HG03457 (cell line): ENCODE data around the gene SP6.

Experiments
- ATAC-seq: cut with Tn5 transposase; IDR thresholded peaks from one replicate; pipeline ENCODE4 v1.9.1; 2021; ENCODE audit warnings: moderate number of reproducible peaks; ENCODE audit not compliant: unreplicated experiment

Gene SP6

DNA sequence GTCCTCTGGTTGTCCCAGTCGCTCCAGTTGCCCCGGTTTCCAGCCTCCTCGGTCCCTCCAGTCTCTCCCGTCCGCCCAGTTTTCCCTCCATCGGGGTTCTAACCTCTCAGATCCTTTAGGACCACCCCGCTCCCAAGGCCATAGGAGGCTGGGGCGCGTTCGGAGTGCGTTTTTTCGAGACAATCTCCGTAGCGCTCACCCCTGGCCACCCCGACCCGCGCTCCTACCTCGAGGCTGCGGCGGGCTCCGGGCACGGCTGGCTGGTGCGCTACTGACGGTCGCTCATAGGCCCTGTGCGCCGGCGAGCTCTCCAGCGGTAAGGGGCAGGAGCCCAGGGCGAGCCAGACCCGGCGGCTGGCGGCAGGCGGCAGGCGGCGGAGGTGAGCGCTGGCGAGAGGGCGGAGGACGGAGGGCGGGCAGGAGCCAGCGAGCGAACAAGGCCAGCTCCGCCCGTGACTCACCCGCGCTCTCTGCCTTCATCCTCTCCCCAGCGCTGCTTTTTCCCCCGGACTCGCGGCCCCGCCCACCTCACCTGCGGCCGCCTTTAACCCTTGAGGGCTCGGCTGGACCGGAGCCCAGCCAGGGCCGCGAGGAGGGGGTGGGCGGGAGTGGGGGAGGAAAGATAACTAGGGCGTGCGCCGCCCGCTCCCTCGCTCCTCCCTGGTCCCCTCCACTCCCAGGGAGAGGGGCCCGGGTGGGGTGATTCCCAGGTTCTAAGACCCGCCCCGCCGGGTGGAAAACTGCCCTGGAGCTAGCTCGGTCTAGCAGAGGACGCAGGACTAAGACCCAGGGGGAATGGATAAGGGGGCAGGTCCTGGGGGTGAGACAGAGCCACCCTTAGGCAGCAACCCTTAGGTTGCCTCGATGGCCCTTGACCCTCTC lies at the start of gene SP6:
Gene SP6 (minus strand): TSS at position 472 of the 882 bp plus-strand sequence. CDS start 2,734 bp downstream, outside the sequence.
- ATAC-seq: no peak

DNA sequence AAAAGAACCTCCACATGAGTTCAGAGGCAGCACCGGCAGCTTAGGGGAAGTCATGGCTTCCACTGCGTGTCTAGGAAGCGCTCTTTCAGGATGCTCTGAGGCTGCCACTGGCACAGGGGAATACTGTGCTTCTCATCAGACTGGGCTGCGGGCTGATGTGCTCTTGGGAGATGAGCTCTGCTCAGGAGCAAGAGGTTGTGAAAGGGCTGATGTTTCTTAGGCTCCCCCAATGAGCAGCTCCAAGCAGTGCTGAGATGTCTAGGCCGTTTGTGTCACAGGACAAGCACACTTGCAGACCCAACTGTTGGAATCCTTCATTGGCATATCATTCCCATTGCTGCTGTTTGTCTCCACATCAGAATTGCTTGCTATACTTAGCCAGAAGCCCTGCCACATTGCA lies 48.7 kb upstream of the SP6 start:
- ATAC-seq: no peak

DNA sequence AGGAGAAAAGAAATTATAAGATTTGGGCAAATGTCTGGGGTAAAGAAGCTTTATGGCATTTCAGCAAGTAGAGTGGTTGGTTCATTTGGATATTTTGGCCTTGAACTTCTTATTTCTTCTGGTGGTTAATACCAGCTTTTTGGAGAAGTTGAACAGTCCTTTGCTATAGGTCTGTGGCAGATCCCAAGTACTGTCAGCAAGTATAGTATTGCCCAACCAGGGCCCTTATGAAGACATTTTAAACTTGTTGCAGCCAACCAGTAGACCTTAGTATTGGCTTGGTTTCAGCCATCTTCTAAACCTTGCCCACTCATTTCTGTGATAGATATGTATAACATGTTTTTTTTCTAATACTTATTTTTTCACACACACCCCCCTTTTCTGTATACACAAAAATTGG lies 47.3 kb upstream of the SP6 start:
- ATAC-seq: no peak

DNA sequence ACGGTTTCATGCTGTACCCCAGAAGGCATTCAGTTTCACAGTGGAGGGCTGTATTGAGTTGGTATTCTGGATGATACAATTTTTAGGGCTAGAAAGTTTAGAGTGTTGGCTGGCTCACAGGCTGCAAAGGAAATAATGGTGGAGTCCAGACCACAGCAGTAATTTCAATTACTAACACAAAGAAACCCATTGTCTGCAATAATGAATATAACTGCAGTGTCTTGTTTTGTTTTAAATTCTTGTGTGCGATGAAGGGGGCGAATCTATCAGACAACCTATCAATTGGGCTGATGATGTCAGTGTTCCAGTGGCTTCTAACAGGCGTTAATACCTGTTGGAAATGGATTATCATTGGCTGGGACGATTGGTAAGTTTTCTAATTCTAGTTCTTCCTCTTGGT lies 46.6 kb upstream of the SP6 start:
- no peak for ATAC-seq

DNA sequence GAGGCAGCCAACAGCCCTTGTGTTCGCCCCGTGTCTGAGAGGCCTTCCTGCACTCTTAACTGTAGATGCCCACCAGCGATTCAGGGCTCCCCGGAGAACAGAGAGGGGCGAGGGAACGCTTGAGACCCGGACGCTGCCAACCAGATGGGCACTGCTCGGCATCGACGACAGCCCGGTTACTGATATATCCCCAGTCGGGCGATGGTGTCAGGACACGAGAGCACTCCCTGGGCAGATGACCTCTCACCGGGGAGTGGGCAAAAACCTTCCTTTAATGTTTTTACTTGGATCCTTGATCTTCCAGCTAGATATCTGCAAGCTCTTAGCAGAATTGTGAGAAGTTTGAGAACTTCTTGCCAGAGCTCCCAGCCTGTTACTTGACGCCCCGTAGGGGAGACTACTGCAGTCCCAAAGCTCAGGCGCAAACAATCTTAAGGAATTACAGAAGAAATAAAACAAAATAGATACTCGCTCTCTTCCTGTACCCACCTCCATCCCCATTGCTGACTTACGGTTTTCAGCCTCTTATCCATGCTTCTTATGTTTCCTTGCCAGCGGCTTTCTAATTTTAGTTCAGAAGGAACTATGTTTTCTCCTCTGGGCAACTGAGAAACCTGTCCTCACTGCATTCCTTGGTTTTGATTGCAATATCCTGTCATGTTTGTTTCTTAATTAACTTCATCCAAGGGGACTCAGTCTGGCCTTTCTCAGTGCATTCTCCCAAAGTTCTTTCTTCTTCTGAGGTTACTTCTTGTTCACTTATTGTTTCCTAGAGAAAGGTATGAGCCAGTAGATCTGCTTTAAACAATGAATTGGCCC lies 45.9 kb upstream of the SP6 start:
- ATAC-seq: no peak

DNA sequence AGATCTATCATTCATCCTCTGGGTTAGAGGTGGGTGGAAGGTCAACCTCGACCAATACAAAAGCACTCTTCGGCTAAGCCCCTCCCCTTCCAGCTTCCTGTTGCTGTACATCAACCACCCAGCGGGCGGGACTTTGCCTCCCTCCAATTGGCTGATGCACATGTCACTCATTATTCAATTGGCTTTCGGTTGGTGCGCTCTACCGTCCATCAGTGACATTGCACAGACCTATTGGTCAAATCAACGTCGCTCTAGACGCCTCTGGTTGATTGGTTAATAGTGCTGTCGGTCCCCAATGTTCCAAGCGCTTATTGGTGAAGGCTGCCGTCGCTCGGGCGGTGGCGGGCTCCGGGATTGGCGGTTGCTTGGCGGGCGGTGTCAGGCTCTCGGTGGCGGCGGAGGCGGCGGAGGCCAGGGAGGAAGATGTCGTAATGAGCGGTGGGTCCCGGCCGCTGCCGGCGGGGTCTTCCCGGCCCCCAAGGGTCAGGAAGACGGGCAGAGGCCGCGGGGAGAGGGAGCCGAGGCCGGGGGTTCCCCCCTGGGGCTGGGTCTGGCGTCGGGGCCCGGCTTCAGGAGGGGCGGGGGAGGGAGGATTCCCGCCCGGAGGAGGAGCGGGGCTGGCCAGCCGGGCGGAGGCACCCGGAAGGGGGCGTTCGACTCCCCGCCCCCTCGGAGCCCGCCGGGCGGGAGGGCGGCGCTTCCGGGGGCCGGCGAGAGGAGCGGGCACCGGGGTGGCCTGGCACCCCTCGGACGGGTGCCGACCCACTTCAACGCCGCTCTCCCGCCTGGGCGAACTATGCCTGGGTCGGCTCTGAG lies 45.1 kb upstream of the SP6 start, which contains the start of gene SP2:
Gene SP2 (plus strand): TSS at position 381 of the 816 bp plus-strand sequence. CDS start 51 bp downstream, at position 432.
- ATAC-seq: peak; percentile 76

DNA sequence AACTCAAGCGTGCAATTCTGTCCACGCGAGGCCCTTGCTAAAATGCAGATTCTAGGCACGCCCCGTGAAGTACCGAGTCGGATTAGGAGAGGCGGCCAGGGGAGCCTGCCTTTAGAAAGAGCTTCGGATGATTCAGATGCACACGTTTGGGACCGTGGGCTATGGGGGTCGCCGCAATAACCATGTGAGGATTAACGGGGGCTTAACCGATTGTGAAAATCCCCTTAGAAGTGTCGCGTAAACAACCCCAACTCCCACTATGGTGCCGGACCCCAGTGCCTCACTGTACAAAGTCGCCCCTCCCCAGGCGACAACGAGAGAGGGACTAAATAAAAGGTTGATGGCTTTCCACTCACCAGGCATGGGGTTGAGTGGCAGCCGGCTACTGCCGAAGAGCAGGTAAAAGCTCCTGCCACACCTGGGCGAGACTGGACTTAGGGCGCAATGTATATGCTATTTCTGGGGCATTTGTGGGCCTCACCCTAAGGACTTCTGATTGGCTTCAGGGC lies 44.4 kb upstream of the SP6 start:
- no peak for ATAC-seq

DNA sequence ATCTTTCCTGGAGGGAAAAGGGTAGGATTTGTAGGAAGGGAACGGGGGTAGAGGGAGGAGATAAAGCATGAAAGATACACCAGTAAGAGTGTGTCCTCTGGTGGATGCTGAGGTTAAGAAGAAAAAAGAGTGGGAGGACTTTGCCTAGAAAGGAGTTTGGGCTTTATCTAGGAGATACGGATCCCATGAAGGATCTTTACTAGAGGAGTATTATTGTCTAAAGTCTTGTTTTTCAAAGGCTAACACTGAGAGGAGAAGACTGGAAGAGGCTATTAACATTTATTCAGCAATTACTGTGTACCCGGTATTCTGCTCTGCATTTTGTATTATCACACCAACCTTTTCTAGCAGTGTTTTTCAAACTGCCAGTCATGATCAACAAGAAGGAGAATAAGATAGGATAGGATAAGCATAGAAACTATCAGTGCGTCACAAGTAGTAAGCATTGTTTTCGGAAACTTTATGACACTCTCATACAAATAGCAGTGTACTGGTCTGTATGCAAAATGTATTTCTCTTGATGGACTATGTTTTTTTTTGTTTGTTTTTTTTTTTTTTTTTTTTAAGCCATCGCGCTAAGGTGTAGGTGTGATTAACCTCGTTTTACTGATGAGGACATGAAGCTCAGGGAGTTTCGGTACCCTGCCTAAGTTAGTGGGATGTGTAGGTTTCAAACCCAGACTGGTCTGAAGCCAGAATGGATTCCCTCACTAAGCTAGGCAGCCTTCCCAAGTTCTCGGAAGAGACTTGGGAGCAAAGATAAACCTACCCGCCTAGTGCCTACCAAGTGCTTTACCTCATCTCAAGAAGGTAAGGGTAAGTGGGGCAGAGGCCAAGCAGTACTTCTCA lies 43.8 kb upstream of the SP6 start:
- no peak for ATAC-seq

DNA sequence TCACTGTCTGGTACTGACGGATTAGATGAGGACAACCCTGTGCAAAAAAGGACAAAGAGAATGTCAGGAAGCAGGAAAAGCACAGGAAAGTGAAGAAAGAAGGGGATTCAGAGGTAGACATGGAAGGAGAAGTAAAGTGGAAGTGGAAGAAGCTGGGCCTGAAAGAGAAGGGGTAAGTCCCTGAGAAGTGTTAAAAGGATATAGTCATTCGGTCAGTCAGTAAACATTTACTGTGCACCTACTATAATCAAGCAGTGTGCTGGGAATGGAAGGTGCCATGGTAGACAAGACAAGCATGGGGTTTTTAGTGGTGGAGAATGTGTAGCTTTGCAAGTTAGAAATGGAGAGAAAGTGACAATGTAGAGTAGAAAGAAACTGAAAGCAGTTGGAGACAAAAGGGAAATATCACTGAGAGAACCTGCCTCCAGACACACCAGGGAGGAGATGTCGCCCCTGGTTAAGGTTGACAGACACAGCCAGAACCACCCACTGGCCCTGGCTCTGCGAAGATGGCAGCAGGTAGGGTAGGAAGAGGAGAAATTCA lies 40.7 kb upstream of the SP6 start:
- ATAC-seq: no peak

DNA sequence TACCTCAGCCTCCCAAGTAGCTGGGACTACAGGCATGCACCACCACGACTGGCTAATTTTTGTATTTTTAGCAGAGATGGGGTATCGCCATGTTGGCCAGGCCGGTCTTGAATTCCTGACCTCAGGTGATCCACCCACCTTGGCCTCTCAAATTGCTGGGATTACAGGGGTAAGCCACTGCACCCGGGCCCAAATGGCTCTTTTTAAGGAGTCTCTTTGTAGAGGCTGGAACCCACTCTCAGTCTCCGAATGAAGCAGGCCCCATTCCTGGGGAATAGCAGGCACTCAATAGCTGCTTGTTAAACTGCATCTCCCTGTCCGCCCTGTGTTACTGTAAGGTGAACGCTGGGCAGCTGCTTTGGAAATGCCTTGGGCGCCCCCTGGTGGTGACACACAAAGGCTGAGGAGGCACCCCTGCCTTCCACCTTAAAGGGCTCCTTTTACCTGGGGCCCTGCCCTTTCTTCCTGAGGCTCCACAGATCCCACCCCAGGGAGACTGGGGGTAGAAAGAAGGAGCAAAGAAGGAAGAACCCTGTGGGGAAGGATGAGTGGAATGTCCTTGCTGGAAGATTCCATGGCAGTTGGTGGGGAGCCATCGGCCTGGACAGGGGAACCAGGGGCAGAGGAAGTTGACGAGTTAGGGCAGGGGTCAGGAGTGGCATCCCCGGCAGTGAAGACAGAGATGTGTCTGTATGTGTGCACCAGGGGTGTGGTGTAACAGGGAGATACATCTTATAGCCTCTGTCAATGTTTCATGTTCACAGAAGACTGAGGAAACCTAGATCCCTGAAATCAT lies 39.0 kb upstream of the SP6 start:
- ATAC-seq: no peak

DNA sequence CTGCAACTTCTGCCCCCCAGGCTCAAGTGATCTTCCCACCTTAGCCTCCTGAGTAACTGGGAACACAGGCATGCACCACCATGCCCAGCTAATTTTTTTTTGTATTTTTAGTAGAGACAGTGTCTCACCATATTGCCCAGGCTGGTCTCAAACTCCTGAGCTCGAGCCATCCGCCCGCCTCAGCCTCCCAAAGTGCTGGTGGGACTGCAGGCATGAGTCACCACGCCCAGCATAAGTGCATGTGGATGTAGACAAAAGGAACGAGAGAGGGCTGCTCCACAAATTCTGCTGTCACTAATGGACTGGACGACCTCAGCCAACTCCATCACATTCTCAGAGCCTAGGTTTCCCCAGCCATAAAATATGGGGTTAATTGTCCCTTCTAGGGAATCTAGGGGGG lies 37.3 kb upstream of the SP6 start:
- no peak for ATAC-seq

DNA sequence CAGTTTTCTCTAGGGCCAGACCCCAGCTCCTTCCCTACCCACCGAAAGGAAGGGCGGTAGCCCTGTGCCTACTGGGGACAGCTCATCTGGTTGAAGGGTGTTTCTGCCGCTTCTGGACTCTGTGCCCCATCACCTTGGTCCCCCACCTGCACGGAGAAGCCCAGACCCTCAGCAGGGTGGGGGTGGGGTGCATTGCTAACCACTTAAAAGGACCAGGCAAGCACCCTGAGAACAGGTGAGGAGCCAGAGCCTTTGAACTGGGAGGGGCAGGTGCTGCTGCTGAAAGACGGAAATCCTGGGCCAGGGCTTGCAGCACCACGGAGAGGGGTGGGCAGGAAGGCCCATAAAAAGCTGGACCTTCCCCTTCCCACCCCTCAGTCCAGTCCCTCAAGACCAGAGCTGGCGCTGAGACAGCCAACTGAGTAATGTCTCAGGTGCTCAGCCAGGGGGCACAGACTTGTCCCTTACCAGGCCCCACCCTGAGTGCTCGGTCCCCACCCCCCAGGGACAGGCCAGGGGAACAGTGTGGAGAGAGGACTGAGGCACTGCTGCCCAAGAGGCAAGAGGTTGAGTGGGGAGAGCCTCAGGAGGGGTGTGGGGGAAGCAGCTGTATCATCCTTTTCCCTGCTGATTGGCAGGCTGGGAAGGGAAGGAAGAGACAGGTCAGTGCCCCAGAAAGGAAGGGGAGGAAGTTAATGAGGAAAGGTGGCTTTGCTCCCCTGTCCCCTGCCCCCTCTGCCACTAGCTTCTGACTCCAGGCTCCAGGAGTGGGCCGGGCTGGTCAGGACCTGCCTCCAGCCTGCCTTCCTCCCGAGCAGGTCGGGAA lies 34.2 kb upstream of the SP6 start:
- no peak for ATAC-seq

DNA sequence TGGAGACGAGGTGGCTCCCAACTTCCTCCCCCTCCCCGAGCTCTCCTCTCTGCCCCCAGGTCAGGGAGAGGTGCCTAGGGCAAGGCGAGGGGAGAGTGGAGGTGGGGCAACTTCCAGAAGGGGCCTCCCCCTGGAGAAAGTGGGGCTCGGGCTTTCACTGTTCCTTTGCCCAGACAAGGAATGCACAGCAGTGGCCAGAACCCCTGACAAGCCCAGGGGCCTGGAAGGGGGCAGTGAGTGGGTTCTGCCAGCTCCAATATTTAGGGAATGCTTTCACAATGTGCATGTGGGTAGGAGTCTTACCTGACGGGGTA lies 33.4 kb upstream of the SP6 start:
- no peak for ATAC-seq

DNA sequence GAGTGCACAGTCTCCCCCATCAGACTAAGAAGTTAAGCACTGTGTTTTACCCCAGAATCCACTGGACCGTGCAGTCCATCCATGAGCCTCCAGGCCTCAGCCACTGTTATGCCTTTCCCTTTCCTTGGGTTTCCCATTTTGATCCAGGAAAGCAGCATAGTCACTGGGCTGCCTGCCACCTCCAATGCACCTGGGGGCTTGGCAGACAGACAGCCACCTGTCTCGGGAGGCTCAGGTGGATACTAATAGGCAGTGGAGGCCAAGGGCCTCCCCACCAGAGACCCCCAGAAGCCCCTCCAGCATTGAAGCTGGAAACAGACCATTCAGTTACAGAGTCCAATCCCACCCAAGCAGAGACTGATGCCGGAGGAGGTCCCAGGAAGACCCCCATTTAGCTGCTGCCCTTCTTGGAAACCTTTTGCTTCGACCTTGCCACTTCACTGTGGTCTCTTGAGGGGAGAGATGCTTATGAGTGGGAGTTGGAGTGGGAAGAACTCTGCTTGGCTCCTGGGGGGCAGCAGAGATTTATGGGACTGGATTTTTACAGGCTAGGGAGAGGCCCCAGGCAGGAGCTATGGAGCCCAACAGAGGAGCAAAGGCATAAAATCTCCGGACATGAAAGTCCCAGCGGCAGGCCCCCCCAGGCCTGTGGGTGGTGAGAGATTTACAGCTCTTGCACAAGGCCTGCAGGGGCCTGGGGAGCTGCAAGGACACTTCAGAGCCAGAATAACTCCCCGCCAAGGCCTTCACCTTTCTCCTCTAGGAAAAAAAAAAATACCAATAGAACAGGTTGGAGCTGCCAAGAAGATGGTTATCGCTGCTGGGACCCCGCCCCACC lies 32.8 kb upstream of the SP6 start:
- no peak for ATAC-seq

DNA sequence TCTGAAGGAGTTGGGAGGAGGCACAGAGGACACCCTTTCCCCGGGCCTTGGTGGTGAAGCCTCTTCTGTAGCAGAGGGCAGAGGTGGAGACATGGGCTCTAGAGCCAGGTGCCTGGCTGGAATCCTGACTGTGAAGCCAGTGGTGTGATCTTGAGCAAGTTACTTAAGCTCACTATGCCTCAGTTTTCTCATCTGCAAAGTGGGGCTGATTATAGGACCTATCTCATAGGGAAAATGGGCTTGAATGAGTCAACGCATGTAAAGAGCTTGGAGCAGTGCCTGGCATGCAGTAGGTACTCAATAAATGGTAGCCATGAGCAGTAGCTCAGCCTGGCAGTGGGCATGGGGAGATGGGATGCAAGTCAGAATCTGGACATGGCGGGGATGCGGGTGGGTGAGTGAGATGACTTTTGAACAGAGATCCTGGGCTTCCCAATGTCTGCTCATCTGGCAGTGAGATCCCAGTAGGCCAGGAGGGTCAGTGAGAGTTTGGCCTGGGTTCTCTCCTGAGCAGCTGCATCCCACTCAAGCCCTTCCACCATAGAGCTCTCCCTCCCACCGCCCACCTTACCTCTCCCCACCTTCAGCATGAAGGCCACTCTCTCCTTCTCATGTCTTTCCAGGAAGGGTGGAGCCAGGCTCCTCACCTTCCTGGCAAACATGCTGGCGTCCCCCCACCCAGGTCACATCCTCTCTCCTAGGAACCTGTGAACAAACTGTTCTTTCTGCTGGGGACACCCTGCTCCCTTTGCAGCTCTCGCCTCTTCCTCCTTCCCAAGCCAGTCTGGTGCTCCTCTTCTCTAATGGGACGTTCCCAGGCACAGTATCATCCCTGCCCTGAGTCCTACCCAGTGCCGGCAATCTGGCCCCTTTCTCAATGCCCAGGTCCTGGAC lies 32.0 kb upstream of the SP6 start:
- no peak for ATAC-seq

DNA sequence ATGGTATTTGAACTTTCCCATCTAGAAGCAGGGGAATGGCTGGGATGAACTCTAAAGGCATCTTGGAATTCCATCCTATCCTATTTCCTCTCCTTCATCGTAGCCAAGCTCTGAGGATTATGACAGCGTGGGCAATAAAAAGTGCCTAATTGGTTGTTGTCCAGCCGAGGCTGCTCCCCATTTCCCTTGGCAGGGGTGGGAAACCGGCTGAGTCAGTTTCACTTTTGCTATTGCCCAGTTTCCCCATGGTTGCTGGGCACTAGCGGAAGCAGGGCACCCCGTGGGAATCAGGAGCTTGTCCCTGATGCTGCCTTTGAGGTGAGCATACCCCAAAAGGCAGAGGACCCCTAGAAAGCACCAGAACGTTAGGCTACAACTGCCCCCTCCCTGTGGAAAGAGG lies 31.3 kb upstream of the SP6 start:
- no peak for ATAC-seq
